Ishikawa (cell line): ENCODE measurements around the gene EIF2B4.
A peak's percentile ranks its signal among the peaks of the same experiment; 100 is the strongest.

Experiments used
- CEBPB ChIP-seq: IDR thresholded peaks from 2 replicates; pipeline ENCODE4 v1.6.1; 2012
- CREB1 ChIP-seq: IDR thresholded peaks from 2 replicates; pipeline ENCODE4 v1.6.1; 2012; ENCODE audit warnings: low read depth
- EGR1 ChIP-seq: IDR thresholded peaks from 2 replicates; pipeline ENCODE4 v1.6.1; 2012
- EP300 ChIP-seq: IDR thresholded peaks from 2 replicates; pipeline ENCODE4 v1.6.1; 2012; ENCODE audit warnings: borderline replicate concordance
- FOXM1 ChIP-seq: IDR thresholded peaks from 2 replicates; pipeline ENCODE4 v1.6.1; 2012; ENCODE audit warnings: low read depth, borderline replicate concordance
- NFIC ChIP-seq: IDR thresholded peaks from 2 replicates; pipeline ENCODE4 v1.6.1; 2012
- RAD21 ChIP-seq: IDR thresholded peaks from 2 replicates; pipeline ENCODE4 v1.6.1; 2012; ENCODE audit warnings: low read depth
- TAF1 ChIP-seq: IDR thresholded peaks from 2 replicates; pipeline ENCODE4 v1.6.1; 2012; ENCODE audit warnings: low read depth, mild to moderate bottlenecking
- TCF12 ChIP-seq: IDR thresholded peaks from 2 replicates; pipeline ENCODE4 v1.6.1; 2012; ENCODE audit warnings: low read depth
- TEAD4 ChIP-seq: IDR thresholded peaks from 2 replicates; pipeline ENCODE4 v1.6.1; 2012
- YY1 ChIP-seq: IDR thresholded peaks from 2 replicates; pipeline ENCODE4 v1.6.1; 2012; ENCODE audit warnings: low read depth
- ZBTB7A ChIP-seq: IDR thresholded peaks from 2 replicates; pipeline ENCODE4 v1.6.1; 2012; ENCODE audit warnings: low read depth
- TF ChIP-seq, protein P1 (sequence below): IDR thresholded peaks from 2 replicates; pipeline ENCODE4 v1.6.1; 2012
- TF ChIP-seq, protein P2 (sequence below): IDR thresholded peaks from 2 replicates; pipeline ENCODE4 v1.6.1; 2012
- TF ChIP-seq, protein P3 (sequence below): IDR thresholded peaks from 2 replicates; pipeline ENCODE4 v1.6.1; 2012; ENCODE audit warnings: low read depth, mild to moderate bottlenecking

The EIF2B4 gene

DNA sequence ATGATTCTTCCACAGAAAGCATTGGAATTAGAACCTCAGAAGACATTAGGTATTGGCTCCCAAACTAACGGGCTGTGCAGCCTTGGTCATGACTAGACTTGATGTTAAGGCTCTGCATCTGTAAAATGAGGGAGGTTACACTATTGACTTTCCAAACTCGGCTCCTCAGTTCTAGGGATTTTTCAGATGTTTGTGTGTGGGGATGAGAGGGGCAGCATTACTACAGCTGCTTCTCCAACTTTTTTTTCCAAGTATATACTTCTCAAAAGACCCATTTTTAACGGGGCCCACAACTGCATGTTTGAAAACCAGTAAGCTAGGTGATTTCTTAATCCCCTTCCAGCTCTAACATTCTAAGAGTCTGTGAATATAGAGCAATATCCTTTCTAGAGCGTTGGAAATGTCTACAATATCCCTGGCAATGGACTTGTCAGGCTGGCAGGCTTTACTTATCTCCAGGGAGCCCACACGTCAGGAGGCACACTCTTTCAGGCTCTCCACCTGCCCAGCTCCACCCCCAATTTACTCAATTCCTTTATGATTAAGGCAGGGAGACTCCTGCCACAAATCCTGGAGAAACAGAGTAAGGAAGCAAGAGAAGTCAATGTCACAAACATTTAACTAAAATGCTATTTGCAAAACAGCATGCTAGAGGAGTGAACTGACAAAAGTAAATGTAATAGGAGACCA lies 46.4 kb downstream of the EIF2B4 start:
- no peak for TF ChIP-seq CEBPB
- TF ChIP-seq, protein P1, sequence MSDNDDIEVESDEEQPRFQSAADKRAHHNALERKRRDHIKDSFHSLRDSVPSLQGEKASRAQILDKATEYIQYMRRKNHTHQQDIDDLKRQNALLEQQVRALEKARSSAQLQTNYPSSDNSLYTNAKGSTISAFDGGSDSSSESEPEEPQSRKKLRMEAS = no peak
- no peak for TF ChIP-seq EGR1
- no peak for TF ChIP-seq NFIC
- TF ChIP-seq CREB1 = no peak
- no peak for TF ChIP-seq TCF12

DNA sequence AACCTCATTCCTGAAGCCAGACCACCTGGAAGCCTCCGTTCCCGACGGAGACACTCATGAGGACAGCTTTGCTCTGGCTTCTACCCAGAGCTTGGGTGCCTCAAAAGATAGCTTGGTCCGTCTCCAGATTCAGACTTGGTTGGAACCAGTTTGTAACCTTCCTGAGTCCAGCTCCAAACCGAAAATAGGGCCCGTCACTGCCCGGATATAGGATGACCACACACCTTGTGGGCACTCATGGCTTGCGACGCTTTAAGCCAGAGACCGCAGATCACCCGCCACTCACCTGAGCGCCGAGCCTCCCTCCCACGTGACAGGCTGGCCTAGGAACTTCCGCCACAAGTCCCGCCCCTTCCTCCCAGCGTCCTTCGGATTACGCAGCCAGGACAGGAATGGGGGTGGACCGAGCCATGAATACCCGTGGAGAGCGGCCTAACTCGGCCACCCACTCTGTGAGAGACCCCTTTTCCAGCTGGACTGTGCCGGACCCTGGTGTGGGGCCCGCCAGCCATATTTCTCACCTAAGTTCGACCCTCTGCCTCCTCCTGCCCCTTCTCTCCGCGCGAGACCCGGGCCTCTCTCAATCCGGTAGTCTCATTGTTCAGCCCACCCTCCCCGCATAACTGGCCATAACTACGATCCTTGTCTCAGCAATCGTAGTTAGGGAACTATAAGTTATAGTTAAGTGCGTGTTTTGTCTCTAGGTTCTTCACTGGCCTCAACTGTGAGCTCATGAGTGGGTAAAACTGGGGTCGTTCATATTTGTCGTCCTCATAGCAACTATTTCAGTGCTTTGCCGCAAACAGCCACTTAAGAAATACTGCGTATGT lies 47.2 kb downstream of the EIF2B4 start, which contains the start of gene MPV17:
TSS of gene MPV17 (minus strand) at position 332 of the 830 bp plus-strand sequence. CDS start 580 bp downstream, outside the sequence.
- TF ChIP-seq, protein P2, sequence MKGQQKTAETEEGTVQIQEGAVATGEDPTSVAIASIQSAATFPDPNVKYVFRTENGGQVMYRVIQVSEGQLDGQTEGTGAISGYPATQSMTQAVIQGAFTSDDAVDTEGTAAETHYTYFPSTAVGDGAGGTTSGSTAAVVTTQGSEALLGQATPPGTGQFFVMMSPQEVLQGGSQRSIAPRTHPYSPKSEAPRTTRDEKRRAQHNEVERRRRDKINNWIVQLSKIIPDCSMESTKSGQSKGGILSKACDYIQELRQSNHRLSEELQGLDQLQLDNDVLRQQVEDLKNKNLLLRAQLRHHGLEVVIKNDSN = peak; percentile 98
- no peak for TF ChIP-seq ZBTB7A
- TF ChIP-seq EGR1 = peak; percentile 36; the same call in 1 of the 2 replicates
- TF ChIP-seq TCF12 = peak; percentile 51
- TF ChIP-seq YY1 = peak; percentile 79
- peak; percentile 13; the same call in 1 of the 2 replicates for TF ChIP-seq TEAD4
- TF ChIP-seq FOXM1 = 0 out of 2 replicates have a peak, but pooled peaks have one; percentile 14
- TF ChIP-seq CREB1 = peak; percentile 58
- TF ChIP-seq, protein P1 = peak; percentile 94
- TF ChIP-seq, protein P3, sequence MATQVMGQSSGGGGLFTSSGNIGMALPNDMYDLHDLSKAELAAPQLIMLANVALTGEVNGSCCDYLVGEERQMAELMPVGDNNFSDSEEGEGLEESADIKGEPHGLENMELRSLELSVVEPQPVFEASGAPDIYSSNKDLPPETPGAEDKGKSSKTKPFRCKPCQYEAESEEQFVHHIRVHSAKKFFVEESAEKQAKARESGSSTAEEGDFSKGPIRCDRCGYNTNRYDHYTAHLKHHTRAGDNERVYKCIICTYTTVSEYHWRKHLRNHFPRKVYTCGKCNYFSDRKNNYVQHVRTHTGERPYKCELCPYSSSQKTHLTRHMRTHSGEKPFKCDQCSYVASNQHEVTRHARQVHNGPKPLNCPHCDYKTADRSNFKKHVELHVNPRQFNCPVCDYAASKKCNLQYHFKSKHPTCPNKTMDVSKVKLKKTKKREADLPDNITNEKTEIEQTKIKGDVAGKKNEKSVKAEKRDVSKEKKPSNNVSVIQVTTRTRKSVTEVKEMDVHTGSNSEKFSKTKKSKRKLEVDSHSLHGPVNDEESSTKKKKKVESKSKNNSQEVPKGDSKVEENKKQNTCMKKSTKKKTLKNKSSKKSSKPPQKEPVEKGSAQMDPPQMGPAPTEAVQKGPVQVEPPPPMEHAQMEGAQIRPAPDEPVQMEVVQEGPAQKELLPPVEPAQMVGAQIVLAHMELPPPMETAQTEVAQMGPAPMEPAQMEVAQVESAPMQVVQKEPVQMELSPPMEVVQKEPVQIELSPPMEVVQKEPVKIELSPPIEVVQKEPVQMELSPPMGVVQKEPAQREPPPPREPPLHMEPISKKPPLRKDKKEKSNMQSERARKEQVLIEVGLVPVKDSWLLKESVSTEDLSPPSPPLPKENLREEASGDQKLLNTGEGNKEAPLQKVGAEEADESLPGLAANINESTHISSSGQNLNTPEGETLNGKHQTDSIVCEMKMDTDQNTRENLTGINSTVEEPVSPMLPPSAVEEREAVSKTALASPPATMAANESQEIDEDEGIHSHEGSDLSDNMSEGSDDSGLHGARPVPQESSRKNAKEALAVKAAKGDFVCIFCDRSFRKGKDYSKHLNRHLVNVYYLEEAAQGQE = no peak
- TF ChIP-seq NFIC = no peak
- TF ChIP-seq TAF1 = peak; percentile 91
- no peak for TF ChIP-seq CEBPB
- no peak for TF ChIP-seq EP300

DNA sequence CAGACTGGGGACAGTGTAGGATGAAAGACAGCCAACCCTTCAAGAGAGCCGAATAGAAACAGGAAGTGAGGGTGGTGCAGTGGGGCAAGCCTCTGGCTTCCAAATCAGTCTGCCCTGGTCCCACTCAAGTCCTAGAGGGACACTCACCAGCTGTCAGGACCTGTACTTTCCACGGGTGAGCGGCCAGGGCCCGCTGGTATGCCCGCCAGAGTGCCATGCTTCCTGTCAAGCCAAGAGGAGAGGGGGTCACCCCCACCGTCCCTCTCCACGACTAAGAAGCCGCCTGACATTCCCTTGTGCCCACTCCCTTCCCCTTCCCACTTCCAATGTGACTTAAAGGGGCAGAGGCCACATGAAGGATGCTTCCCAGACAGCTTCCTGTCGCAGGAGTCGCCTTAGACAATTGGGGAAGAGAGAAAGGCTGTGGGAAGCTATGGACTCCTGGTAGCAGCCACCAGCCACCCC lies 47.8 kb downstream of the EIF2B4 start:
- TF ChIP-seq CREB1 (no peak), TAF1 (no peak), NFIC (no peak)

DNA sequence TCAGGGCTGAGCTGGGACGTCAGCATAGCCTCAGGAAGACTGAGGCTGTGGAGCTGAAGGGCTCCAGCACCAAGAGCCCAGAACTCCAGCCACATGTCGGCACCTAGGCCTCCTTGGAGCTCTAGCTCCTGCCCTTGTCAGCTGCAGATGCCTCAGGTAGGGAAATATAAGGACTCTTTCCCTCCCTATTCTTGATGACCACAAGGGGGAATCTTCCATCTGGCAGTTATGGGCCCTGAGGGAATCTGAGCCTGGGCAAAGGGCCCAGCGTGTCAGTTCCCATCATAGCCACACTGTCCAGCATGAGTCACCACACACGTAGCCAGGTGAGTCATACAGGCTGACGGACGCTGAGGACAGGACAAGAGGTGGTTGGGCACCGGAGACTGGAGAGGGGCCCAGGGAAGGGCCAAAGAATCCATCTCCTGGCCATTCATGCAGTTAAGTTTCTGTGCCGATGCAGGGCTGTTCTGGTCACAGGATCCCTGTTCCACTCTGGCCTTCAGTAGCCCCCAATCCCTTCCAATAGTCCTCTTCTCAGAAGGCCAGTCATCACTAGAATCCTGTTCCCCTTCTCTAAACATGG lies 49.1 kb downstream of the EIF2B4 start:
- TF ChIP-seq TEAD4 = no peak
- peak; percentile 70 for TF ChIP-seq NFIC
- peak; percentile 72; the same call in 1 of the 2 replicates for TF ChIP-seq TCF12
- TF ChIP-seq FOXM1 = no peak
- TF ChIP-seq TAF1 = no peak
- TF ChIP-seq, protein P2 = no peak
- TF ChIP-seq, protein P1 = 0 out of 2 replicates have a peak, but pooled peaks have one; percentile 20
- TF ChIP-seq CEBPB = no peak
- TF ChIP-seq, protein P3 = no peak
- peak; percentile 51 for TF ChIP-seq RAD21
- 0 out of 2 replicates have a peak, but pooled peaks have one; percentile 37 for TF ChIP-seq YY1
- TF ChIP-seq CREB1 = peak; percentile 44; the same call in 1 of the 2 replicates
- no peak for TF ChIP-seq EGR1
- TF ChIP-seq ZBTB7A = no peak
- TF ChIP-seq EP300 = no peak
